Measurements from ENCODE around the gene BTBD2.
A peak's percentile ranks its signal among the peaks of the same experiment; 100 is the strongest.

Gene BTBD2

GRCh38 chr19:2050991-2051772 lies 35.7 kb upstream of the BTBD2 start, which contains the start of gene MKNK2:
Gene MKNK2 (minus strand): TSS chr19:2051244. CDS start chr19:2050851, 393 bp downstream.
- peak; percentile 92 for DNase-seq (ENCODE audit: low spot score)

GRCh38 chr19:2050349-2050990 lies 35.0 kb upstream of the BTBD2 start:
- DNase-seq (ENCODE audit: low spot score): no peak

- peak; percentile 98 for DNase-seq (ENCODE audit: low spot score)
Measured at GRCh38 chr19:2049741-2050348, 34.3 kb upstream of the BTBD2 start.

GRCh38 chr19:2048959-2049740 lies 33.6 kb upstream of the BTBD2 start:
- no peak for DNase-seq (ENCODE audit: low spot score)

GRCh38 chr19:2048104-2048958 lies 32.8 kb upstream of the BTBD2 start:
- DNase-seq (ENCODE audit: low spot score): no peak

- DNase-seq (ENCODE audit: low spot score): peak; percentile 23
Measured at GRCh38 chr19:2047449-2048103, 32.1 kb upstream of the BTBD2 start.

GRCh38 chr19:2047076-2047448 lies 31.5 kb upstream of the BTBD2 start:
- DNase-seq (ENCODE audit: low spot score): no peak

GRCh38 chr19:2046046-2046907 lies 30.8 kb upstream of the BTBD2 start:
- no peak for DNase-seq (ENCODE audit: low spot score)

- no peak for DNase-seq (ENCODE audit: low spot score)
Measured at GRCh38 chr19:2045501-2046045, 30.1 kb upstream of the BTBD2 start.

- DNase-seq (ENCODE audit: low spot score): peak; percentile 22
Measured at GRCh38 chr19:2044709-2045500, 29.4 kb upstream of the BTBD2 start.

- DNase-seq (ENCODE audit: low spot score): no peak
Measured at GRCh38 chr19:2043961-2044708, 28.6 kb upstream of the BTBD2 start.

- no peak for DNase-seq (ENCODE audit: low spot score)
Measured at GRCh38 chr19:2043251-2043641, 27.7 kb upstream of the BTBD2 start.

- no peak for DNase-seq (ENCODE audit: low spot score)
Measured at GRCh38 chr19:2042485-2043250, 27.2 kb upstream of the BTBD2 start.

- DNase-seq (ENCODE audit: low spot score): no peak
Measured at GRCh38 chr19:2041683-2042484, 26.4 kb upstream of the BTBD2 start.

- no peak for DNase-seq (ENCODE audit: low spot score)
Measured at GRCh38 chr19:2041433-2041682, 25.8 kb upstream of the BTBD2 start.

GRCh38 chr19:2040647-2041432 lies 25.3 kb upstream of the BTBD2 start:
- DNase-seq (ENCODE audit: low spot score): no peak
